Esophagus squamous epithelium (tissue), 4 donors: Measurements from ENCODE around the gene HCRT.

Experiments used
- CTCF ChIP-seq, 6 experiments: fragments of 450-650 bp in 4 of 6; fragments of 200-600 bp in 2 of 6; sonication (generic) in 2 of 6; IDR thresholded peaks; one replicate each; pipeline ENCODE4 v1.5.1; 2016 to 2019; ENCODE audit warnings: antibody characterized with exemption in 6 of 6, mild to moderate bottlenecking in 4 of 6, moderate library complexity in 4 of 6
- POLR2A ChIP-seq, 4 donors: fragments of 450-650 bp; IDR thresholded peaks; one replicate each; pipeline ENCODE4 v1.6.1; 2017; ENCODE audit warnings: antibody characterized with exemption in 4 of 4, mild to moderate bottlenecking in 4 of 4, moderate library complexity in 3 of 4

- TF ChIP-seq CTCF (IDR thresholded peaks at IDR 0.05) (no peak), POLR2A (IDR thresholded peaks at IDR 0.05) (no peak)
These were observed 42.8 kb downstream of the HCRT start for GRCh38 chr17:42142371-42142896.
